HEK293T (cell line): Measurements from ENCODE around the gene TBC1D17.

Experiments
- CTCF ChIA-PET: fragments of 350-600 bp; formaldehyde crosslinking; extraction: SDS; loops from one replicate; lab custom pipeline; 2021; ENCODE audit warnings: antibody characterized with exemption, inconsistent platforms; lab: Yijun Ruan, JAX
- POLR2A ChIA-PET: fragments of 350-600 bp; formaldehyde crosslinking; extraction: SDS; loops from one replicate; lab custom pipeline; 2020; ENCODE audit warnings: antibody characterized with exemption, inconsistent platforms; lab: Yijun Ruan, JAX
- DNase-seq: peaks from one replicate; pipeline ENCODE4 v3.0.0; 2012; ENCODE audit warnings: mixed read lengths; ENCODE audit errors: extremely low spot score
- ARNT ChIP-seq: fragments of 450-650 bp; IDR thresholded peaks from 2 replicates; pipeline ENCODE4 v1.6.1; 2017; ENCODE audit warnings: mild to moderate bottlenecking
- BHLHE40 ChIP-seq: fragments of 450-650 bp; IDR thresholded peaks from 2 replicates; pipeline ENCODE4 v1.6.1; 2016; ENCODE audit warnings: mild to moderate bottlenecking, moderate library complexity, borderline replicate concordance
- CTBP1 ChIP-seq: fragments of 450-650 bp; IDR thresholded peaks from 2 replicates; pipeline ENCODE4 v1.6.1; 2016; ENCODE audit warnings: borderline replicate concordance
- ELF4 ChIP-seq: fragments of 450-650 bp; IDR thresholded peaks from 2 replicates; pipeline ENCODE4 v1.6.1; 2017; ENCODE audit warnings: antibody characterized with exemption
- FOXA1 ChIP-seq: fragments of 450-650 bp; IDR thresholded peaks from 2 replicates; pipeline ENCODE4 v1.6.1; 2016; ENCODE audit warnings: mild to moderate bottlenecking
- FOXK2 ChIP-seq: fragments of 450-650 bp; IDR thresholded peaks from 2 replicates; pipeline ENCODE4 v1.6.1; 2016; ENCODE audit warnings: mild to moderate bottlenecking
- FOXM1 ChIP-seq: fragments of 450-650 bp; IDR thresholded peaks from 2 replicates; pipeline ENCODE4 v1.6.1; 2017; ENCODE audit warnings: mild to moderate bottlenecking, borderline replicate concordance
- HDGF ChIP-seq: fragments of 450-650 bp; IDR thresholded peaks from 2 replicates; pipeline ENCODE4 v1.6.1; 2017; ENCODE audit warnings: antibody characterized with exemption, borderline replicate concordance
- L3MBTL2 ChIP-seq: fragments of 450-650 bp; conservative IDR thresholded peaks from 2 replicates; pipeline ENCODE4 v1.6.1; 2016; ENCODE audit warnings: mild to moderate bottlenecking
- LEF1 ChIP-seq: fragments of 450-650 bp; IDR thresholded peaks from 2 replicates; pipeline ENCODE4 v1.6.1; 2017; ENCODE audit warnings: mild to moderate bottlenecking, borderline replicate concordance
- NFRKB ChIP-seq: fragments of 450-650 bp; IDR thresholded peaks from 2 replicates; pipeline ENCODE4 v1.6.1; 2016; ENCODE audit warnings: mild to moderate bottlenecking, moderate library complexity
- PKNOX1 ChIP-seq: fragments of 450-650 bp; IDR thresholded peaks from 2 replicates; pipeline ENCODE4 v1.6.1; 2016
- SP1 ChIP-seq: fragments of 450-650 bp; IDR thresholded peaks from 2 replicates; pipeline ENCODE4 v1.6.1; 2017
- SUZ12 ChIP-seq: fragments of 450-650 bp; IDR thresholded peaks from 2 replicates; pipeline ENCODE4 v1.6.1; 2016; ENCODE audit warnings: mild to moderate bottlenecking
- TARDBP ChIP-seq: fragments of 450-650 bp; IDR thresholded peaks from 2 replicates; pipeline ENCODE4 v1.6.1; 2016
- ZNF384 ChIP-seq: fragments of 450-650 bp; IDR thresholded peaks from 2 replicates; pipeline ENCODE4 v1.6.1; 2016

The TBC1D17 gene

DNA sequence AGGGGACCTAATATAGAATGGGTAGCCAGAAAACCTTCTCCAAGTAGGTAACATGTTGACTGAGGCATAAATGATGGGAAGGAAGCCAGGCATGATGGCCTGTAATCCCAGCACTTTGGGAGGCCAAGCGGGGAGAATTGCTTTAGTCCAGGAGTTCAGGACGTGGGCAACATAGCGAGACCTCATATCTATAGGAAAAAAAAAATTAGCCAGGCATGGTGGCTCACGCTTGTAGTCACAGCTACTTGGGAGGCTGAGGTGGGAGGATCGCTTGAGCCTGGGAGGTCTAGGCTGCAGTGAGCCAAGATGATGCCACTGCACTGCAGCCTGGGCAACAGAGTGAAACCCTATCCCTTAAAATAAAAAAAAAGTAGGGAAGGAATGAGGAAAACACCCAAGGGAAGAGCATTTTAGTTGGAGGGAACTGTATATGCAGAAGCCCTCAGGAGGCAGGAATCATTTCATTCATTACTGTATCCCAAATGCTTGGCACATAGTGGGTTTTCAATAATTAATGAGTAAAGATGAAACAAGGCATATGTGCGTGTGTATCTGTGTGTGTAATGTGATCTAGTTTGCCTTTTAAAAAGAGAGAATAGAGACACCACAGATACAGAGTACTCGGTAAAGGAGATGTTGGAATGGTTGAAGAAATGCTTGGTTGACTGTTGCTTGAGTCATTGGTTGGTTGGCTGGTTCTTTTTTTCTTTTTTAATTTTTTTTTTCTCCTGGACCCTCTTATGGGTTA, 54.0 kb downstream of the TBC1D17 start:
- TF ChIP-seq TARDBP (no peak), ARNT (no peak), BHLHE40 (no peak), L3MBTL2 (no peak), ELF4 (no peak), LEF1 (no peak), ZNF384 (no peak), NFRKB (no peak), SP1 (no peak), SUZ12 (no peak), FOXA1 (no peak), CTBP1 (no peak), FOXK2 (no peak)
- ChIA-PET POLR2A (no interaction called here), CTCF (no interaction called here)
- DNase-seq, result no peak

DNA sequence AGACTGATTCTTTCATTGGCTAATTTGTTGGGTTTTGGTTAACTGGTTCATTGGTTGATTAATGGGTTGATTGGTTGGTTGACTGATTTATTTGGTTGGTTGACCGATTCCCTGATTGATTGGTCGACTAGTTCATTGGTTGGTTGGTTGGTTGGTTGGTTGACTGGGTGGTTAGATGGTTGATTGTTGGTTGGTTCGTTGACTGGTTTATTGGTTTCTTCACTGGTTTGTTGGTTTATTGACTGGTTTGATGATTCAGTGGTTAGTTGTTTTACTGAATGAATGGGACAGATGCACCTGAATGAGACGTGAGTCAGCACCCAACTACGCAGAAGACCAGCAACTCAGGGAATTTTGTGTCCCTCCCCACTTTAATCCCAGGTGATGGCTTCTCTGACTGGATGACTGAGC, 54.5 kb downstream of the TBC1D17 start:
- POLR2A ChIA-PET, result no interaction called here
- TF ChIP-seq PKNOX1 (peak; percentile 42; the same call in 1 of the 2 replicates), LEF1 (no peak)
- CTCF ChIA-PET, result no interaction called here
- DNase-seq, result no peak

DNA sequence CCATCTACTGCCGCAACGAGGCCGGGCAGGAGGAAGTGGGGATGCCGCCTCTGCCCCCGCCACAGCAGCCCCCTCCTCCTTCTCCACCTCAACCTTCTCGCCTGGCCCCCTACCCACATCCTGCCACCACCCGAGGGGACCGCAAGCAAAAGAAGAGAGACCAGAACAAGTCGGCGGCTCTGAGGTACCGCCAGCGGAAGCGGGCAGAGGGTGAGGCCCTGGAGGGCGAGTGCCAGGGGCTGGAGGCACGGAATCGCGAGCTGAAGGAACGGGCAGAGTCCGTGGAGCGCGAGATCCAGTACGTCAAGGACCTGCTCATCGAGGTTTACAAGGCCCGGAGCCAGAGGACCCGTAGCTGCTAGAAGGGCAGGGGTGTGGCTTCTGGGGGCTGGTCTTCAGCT, 55.2 kb downstream of the TBC1D17 start:
- POLR2A ChIA-PET, result no interaction called here
- CTCF ChIA-PET, result no interaction called here
- no peak for DNase-seq
- TF ChIP-seq FOXA1, result no peak
- TF ChIP-seq LEF1, result no peak
- TF ChIP-seq ZNF384, result no peak
- TF ChIP-seq NFRKB, result no peak
- TF ChIP-seq HDGF, result no peak
- no peak for TF ChIP-seq BHLHE40
- no peak for TF ChIP-seq FOXK2
- TF ChIP-seq TARDBP, result no peak
- no peak for TF ChIP-seq L3MBTL2
- no peak for TF ChIP-seq SUZ12
- TF ChIP-seq PKNOX1, result no peak
- TF ChIP-seq ELF4, result no peak
- TF ChIP-seq FOXM1, result no peak
- TF ChIP-seq CTBP1, result no peak
- no peak for TF ChIP-seq SP1
- TF ChIP-seq ARNT, result no peak

DNA sequence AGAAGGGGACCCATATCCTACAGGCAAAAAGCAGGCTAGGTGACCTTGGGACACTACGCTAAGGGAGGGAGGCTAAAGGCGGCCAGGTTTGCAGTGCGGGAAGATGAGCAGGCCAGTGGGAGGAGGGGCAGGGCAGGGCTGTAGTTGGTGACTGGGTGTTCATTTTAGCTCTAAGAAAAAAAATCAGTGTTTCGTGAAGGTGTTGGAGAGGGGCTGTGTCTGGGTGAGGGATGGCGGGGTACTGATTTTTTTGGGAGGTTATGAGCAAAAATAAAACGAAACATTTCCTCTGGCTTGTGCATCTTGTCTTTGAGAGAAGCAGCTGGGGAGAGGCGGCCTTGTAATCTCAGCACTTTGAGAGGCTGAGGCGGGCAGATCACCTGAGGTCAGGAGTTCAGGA, 56.1 kb downstream of the TBC1D17 start:
- no peak for DNase-seq
- POLR2A ChIA-PET, result no interaction called here

GRCh38 chr19:49936549-49936948, 59.0 kb downstream of the TBC1D17 start:
- ChIA-PET CTCF (no interaction called here), POLR2A (no interaction called here)
- TF ChIP-seq ARNT (no peak), FOXM1 (no peak), TARDBP (no peak), FOXK2 (no peak)
- no peak for DNase-seq

More for the DNA sequence above, 56.1 kb downstream of the TBC1D17 start:
- CTCF ChIA-PET, result no interaction called here
- TF ChIP-seq ARNT (no peak), ZNF384 (no peak), FOXM1 (no peak), TARDBP (no peak), FOXK2 (no peak), L3MBTL2 (no peak), FOXA1 (no peak), SUZ12 (no peak), SP1 (no peak), LEF1 (no peak), CTBP1 (no peak), NFRKB (no peak), ELF4 (no peak), HDGF (no peak), BHLHE40 (no peak), PKNOX1 (no peak)

DNA sequence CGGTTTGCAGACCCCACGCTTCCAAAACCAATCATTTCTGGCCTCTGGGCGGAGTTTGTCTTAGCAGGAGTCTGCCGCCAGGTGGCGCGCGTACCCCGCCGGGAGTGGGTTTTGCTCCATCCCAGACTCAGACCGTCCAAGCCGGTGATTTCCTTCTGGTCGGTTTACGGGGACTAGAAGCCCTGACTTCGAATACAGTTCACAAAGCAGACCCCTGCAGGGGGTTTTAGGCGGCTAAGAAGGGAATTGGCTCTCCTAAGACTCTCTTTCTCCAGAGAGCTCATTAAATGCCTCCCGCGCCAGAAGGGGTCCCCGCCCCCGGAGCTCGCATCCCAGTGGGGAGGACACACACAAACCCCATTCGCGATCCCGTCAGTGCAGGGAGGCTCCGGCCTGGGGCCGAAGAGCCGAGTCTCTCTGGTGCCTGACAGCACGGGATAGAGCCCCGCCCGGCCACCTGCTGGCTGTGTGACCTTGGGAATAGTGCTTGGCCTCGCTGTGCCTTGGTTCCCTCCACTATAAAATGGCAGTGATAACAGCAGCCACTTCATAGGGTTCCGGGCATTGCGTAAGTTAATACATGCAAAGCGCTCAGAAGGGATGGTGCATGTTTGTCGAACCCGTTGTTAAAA, 60.4 kb downstream of the TBC1D17 start:
- ChIA-PET POLR2A (no interaction called here), CTCF (interaction anchor here (0.6 to 1.6 kb wide), 5 partner anchors 12 to 322 kb away, joined by 3 to 8 read pairs (median 4); no protein-coding TSS in a partner anchor)
- peak; percentile 84 for DNase-seq
- no peak for TF ChIP-seq FOXA1
- TF ChIP-seq SP1, result no peak
- no peak for TF ChIP-seq HDGF
- 0 out of 2 replicates have a peak, but pooled peaks have one; percentile 12 for TF ChIP-seq L3MBTL2
- no peak for TF ChIP-seq PKNOX1
- no peak for TF ChIP-seq FOXM1
